HG03378 (cell line): Measurements from ENCODE around the gene OR56B1.

Experiments used
- ATAC-seq: cut with Tn5 transposase; IDR thresholded peaks from one replicate; pipeline ENCODE4 v1.9.1; 2021; ENCODE audit warnings: mild to moderate bottlenecking, moderate library complexity; ENCODE audit not compliant: unreplicated experiment

OR56B1 gene

DNA sequence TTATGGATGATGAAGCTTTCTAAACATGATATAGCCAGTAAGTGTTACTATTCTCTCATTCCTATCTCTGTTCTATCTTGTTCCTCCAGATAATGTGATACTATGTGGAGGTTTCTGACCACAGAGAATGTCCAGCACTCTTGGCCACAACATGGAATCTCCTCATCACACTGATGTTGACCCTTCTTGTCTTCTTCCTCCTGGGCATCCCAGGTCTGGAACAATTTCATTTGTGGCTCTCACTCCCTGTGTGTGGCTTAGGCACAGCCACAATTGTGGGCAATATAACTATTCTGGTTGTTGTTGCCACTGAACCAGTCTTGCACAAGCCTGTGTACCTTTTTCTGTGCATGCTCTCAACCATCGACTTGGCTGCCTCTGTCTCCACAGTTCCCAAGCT, 9.9 kb upstream of the OR56B1 start:
- no peak for ATAC-seq

DNA sequence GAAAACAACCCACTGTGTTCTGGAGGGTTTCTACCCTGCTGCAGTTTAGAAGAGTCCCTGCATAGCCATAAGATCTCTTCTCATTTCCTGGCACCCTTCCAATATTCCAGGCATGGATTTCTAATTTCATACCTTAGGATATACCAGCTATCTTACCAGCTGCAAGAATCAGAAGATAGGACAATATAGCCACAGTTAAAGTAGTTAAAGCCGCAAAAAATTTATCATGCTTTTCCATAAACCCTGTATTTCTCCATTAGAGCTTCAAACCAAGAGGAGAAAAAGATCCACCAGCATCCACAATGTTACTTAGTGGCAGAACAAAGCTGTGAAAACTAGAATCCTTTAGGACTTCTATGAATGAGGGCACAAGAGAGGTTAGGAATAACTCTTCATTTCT, 8.6 kb upstream of the OR56B1 start:
- ATAC-seq: no peak

DNA sequence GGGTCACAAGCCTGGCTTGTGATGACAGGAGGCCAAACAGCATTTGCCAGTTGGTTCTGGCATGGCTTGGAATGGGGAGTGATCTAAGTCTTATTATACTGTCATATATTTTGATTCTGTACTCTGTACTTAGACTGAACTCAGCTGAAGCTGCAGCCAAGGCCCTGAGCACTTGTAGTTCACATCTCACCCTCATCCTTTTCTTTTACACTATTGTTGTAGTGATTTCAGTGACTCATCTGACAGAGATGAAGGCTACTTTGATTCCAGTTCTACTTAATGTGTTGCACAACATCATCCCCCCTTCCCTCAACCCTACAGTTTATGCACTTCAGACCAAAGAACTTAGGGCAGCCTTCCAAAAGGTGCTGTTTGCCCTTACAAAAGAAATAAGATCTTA, 843 bp downstream of the OR56B1 start:
- ATAC-seq: no peak

- ATAC-seq: no peak
These were observed 1.6 kb downstream of the OR56B1 start for GRCh38 chr11:5737670-5738392.

GRCh38 chr11:5738431-5738830, 2.2 kb downstream of the OR56B1 start:
- ATAC-seq: no peak

DNA sequence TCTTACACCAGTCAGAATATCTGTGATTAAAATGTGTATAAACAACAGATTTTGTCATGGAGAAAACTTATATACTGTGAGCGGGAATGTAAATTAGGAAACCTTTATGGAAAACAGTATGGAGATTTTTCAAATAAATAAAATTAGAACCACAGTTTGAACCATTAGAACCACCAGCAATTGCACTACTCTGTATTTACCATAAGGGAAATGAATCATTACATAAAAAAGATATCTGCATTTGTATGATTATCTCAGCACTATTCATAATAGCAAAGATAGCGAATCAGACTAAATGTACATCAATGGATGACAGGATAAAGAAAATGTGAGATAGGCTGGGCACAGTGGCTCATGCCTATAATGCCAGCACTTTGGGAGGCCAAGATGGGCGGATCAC, 10.4 kb downstream of the OR56B1 start:
- no peak for ATAC-seq

- ATAC-seq: no peak
These were observed 13.6 kb downstream of the OR56B1 start for GRCh38 chr11:5749836-5750235.

GRCh38 chr11:5753943-5754342, 17.7 kb downstream of the OR56B1 start, which contains the start of gene OR52N4:
Gene OR52N4, plus strand, starts transcription at chr11:5754243. Its CDS starts 498 bp downstream, at chr11:5754741.
- ATAC-seq: no peak

DNA sequence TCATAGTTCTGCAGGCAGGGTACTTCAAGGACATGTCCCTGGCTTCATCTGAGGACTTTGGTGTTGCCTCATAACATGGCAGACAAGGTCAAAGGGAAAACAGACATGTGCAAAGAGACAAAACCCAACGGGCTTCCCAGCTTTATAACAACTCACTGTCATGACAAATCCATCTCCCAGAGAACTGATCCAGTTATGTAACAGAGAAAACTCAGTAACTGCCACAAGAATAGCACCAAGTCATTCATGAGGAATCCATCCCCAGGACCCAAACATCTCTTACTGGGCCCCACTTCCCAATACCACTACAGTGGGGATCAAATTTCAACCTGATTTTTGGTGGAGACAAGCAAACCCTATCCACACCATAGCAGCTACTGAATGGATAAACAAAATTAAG, 30.8 kb downstream of the OR56B1 start:
- ATAC-seq: no peak

DNA sequence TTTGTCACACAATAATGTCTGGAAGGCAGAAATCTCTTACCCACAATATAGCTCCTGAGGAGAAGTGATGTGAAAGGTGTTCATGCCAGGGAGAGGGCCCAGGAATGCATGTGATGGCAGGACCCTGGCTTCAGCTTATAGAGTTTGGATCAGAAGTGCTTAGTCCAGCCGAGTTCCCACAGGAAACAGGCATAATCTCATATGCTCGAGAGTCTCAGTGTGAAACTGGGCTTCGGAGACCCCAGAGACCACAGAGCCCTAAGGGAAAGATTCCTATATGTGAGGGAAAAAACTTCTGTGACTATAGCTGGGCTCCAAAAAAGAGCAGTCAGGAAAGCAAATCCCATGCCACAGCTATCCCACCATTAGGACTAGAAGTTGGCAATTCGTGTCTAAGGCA, 47.0 kb downstream of the OR56B1 start, which contains the start of gene OR52N5:
TSS of gene OR52N5 (minus strand) at position 101 of the 400 bp plus-strand sequence. CDS start 4,721 bp downstream, outside the sequence.
- ATAC-seq: no peak
